ENCODE results near the gene TMEM272. TPM values are rescaled to one million over a fixed set of nuclear protein-coding genes. Genes with fewer than 3 reads are reported as not detected.

The TMEM272 gene
- total and polyA plus RNA-seq, 2 of the 13 experiments (the other 11 are each of a cell fraction or from before 2014, with no cell fraction given) = 0.37 to 0.62 TPM

DNA sequence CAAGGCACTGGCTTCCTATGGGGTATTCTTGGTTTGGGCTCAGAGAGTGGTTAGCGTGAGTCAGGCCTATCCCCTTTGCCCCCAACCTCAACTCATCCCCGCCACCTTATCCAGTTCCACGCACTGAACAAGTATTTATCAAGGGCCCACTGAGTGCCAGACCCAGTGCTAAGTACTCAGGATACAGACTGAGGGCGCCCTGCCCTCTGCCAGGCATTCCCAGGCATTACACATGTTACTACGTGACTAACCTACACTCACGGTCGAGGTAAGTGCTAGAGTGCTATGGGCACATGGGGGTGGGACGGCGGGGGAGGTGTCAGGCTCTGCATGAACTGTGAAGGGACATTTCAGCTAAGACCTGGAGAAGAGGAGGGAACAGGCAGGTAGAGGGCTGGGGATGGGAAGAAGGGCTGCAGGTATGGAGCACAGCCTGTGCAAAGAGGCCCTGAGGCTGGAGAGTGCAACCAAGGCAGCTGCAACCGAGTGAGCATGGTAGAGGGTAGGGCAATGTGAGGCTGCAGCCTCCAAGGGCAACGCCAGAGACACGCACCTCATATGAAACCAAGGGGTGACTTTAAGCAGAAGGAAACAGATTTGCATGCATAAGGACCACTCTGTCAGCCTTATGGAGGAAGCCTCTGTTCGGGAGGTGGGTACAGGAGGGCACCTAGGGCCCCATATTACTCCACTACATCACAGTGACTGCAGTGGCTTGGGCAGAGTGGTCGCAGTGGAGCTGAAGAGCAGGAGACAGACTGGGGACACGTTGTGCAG is 63.5 kb downstream of the TMEM272 start (continued):
- TF ChIP-seq ZNF883 (CRISPR knock-in tag; IDR thresholded peaks at IDR 0.05; ENCODE audit: not compliant biosample characterization) = no peak
- TF ChIP-seq ZNF772 (CRISPR knock-in tag; IDR thresholded peaks at IDR 0.05) = no peak
- no peak for TF ChIP-seq MBNL3 (CRISPR knock-in tag; conservative IDR thresholded peaks at IDR 0.05)
- 0 out of 2 replicates have a peak, but pooled peaks have one; percentile 44 for TF ChIP-seq POLR2AphosphoS2 (IDR thresholded peaks at IDR 0.05; ENCODE audit: low read depth, low read length)
- no peak for TF ChIP-seq ZNF687 (CRISPR knock-in tag; IDR thresholded peaks at IDR 0.05)
- TF ChIP-seq RELA (CRISPR knock-in tag; IDR thresholded peaks at IDR 0.05) = no peak
- TF ChIP-seq, protein P1, sequence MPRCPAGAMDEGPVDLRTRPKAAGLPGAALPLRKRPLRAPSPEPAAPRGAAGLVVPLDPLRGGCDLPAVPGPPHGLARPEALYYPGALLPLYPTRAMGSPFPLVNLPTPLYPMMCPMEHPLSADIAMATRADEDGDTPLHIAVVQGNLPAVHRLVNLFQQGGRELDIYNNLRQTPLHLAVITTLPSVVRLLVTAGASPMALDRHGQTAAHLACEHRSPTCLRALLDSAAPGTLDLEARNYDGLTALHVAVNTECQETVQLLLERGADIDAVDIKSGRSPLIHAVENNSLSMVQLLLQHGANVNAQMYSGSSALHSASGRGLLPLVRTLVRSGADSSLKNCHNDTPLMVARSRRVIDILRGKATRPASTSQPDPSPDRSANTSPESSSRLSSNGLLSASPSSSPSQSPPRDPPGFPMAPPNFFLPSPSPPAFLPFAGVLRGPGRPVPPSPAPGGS (CRISPR knock-in tag; IDR thresholded peaks at IDR 0.05) = no peak
- TF ChIP-seq TBX3 (IDR thresholded peaks at IDR 0.05; ENCODE audit: borderline replicate concordance) = no peak
- TF ChIP-seq NFE2L1 (CRISPR knock-in tag; IDR thresholded peaks at IDR 0.05; ENCODE audit: borderline replicate concordance) = no peak
- TF ChIP-seq, protein P2, sequence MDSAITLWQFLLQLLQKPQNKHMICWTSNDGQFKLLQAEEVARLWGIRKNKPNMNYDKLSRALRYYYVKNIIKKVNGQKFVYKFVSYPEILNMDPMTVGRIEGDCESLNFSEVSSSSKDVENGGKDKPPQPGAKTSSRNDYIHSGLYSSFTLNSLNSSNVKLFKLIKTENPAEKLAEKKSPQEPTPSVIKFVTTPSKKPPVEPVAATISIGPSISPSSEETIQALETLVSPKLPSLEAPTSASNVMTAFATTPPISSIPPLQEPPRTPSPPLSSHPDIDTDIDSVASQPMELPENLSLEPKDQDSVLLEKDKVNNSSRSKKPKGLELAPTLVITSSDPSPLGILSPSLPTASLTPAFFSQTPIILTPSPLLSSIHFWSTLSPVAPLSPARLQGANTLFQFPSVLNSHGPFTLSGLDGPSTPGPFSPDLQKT (CRISPR knock-in tag; IDR thresholded peaks at IDR 0.05; ENCODE audit: borderline replicate concordance) = no peak
- TF ChIP-seq ZNF329 (CRISPR knock-in tag; IDR thresholded peaks at IDR 0.05; ENCODE audit: low read depth) = no peak
- no peak for TF ChIP-seq ZNF768 (CRISPR knock-in tag; IDR thresholded peaks at IDR 0.05)
- no peak for TF ChIP-seq AKAP8 (CRISPR knock-in tag; IDR thresholded peaks at IDR 0.05)
- no peak for TF ChIP-seq FOXK2 (IDR thresholded peaks at IDR 0.05)
- TF ChIP-seq, protein P3, sequence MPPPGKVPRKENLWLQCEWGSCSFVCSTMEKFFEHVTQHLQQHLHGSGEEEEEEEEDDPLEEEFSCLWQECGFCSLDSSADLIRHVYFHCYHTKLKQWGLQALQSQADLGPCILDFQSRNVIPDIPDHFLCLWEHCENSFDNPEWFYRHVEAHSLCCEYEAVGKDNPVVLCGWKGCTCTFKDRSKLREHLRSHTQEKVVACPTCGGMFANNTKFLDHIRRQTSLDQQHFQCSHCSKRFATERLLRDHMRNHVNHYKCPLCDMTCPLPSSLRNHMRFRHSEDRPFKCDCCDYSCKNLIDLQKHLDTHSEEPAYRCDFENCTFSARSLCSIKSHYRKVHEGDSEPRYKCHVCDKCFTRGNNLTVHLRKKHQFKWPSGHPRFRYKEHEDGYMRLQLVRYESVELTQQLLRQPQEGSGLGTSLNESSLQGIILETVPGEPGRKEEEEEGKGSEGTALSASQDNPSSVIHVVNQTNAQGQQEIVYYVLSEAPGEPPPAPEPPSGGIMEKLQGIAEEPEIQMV (CRISPR knock-in tag; IDR thresholded peaks at IDR 0.05; ENCODE audit: low read depth) = no peak
- 0 out of 2 replicates have a peak, but pooled peaks have one; percentile 28 for TF ChIP-seq ZNF281 (CRISPR knock-in tag; IDR thresholded peaks at IDR 0.05; ENCODE audit: borderline replicate concordance)
- no peak for TF ChIP-seq KAT7 (CRISPR knock-in tag; IDR thresholded peaks at IDR 0.05; ENCODE audit: borderline replicate concordance)

All from HepG2 (cell line).